Gastrocnemius medialis (tissue), 4 donors: ENCODE data around the gene DNAH17.

Source experiments
- POLR2A ChIP-seq, 2 donors: fragments of 450-650 bp; IDR thresholded peaks; one replicate each; pipeline ENCODE4 v1.6.1; 2017; ENCODE audit warnings: antibody characterized with exemption in 2 of 2, mild to moderate bottlenecking in 2 of 2, moderate library complexity in 2 of 2
- TF ChIP-seq, protein P1 (sequence below), 5 experiments: fragments of 450-650 bp in 3 of 5; fragments of 200-600 bp in 2 of 5; sonication (generic) in 2 of 5; IDR thresholded peaks in 4 of 5; conservative IDR thresholded peaks in 1 of 5; 1 replicate in 4 of 5; 2 replicates in 1 of 5; pipeline ENCODE4 v1.5.1; 2016 to 2019; ENCODE audit warnings: antibody characterized with exemption in 5 of 5, mild to moderate bottlenecking in 3 of 5, moderate library complexity in 3 of 5

DNA sequence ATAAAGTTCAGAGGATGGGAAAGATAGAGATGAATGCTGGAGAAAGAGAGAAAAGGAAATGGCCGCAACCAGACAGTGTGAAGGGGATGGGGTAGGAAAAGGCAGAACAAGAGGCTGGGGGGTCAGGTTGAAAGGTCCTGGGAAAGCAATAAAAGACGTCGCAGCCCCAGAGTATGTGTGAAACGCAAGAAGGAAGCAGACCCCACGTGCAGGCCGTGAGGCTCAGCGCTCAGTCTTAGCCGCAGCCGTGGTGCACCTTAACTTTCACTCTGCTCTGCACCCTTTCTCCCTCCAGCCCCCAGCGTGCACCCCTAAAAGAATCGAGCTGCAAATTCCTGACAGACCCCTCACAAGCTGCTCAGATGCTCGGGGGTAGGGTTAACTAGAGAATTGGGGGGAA is 1.9 kb downstream of the DNAH17 start:
- TF ChIP-seq, protein P1, sequence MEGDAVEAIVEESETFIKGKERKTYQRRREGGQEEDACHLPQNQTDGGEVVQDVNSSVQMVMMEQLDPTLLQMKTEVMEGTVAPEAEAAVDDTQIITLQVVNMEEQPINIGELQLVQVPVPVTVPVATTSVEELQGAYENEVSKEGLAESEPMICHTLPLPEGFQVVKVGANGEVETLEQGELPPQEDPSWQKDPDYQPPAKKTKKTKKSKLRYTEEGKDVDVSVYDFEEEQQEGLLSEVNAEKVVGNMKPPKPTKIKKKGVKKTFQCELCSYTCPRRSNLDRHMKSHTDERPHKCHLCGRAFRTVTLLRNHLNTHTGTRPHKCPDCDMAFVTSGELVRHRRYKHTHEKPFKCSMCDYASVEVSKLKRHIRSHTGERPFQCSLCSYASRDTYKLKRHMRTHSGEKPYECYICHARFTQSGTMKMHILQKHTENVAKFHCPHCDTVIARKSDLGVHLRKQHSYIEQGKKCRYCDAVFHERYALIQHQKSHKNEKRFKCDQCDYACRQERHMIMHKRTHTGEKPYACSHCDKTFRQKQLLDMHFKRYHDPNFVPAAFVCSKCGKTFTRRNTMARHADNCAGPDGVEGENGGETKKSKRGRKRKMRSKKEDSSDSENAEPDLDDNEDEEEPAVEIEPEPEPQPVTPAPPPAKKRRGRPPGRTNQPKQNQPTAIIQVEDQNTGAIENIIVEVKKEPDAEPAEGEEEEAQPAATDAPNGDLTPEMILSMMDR (IDR thresholded peaks at IDR 0.05 in 4 of 5, conservative IDR thresholded peaks at IDR 0.05 in 1 of 5), result no peak
- TF ChIP-seq POLR2A (IDR thresholded peaks at IDR 0.05), result no peak
